Amniotic stem cell (primary cell): ENCODE data around the gene TFF2.

Experiments used
- DNase-seq: peaks from one replicate; lab custom pipeline; 2025; lab: John Stamatoyannopoulos, UW

The TFF2 gene

DNA sequence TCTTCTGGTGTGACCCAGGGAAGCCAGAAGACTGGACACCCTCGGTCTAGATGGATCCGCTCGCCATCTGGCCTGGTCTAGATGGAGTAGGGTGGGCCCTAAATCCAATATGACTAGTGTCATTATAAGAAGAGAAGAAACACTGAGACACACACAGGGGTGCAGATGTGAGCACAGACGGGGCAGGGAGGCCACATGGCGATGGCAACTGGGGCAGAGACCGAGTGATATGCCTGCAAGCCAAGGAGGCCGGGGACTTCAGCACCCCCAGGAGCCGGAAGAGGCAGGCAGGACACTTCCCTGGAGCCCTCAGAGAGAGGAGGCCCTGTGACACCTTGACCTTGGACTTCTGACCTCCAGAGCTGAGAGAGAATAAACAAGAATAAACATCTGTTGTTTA, 30.0 kb downstream of the TFF2 start:
- DNase-seq = no peak

DNA sequence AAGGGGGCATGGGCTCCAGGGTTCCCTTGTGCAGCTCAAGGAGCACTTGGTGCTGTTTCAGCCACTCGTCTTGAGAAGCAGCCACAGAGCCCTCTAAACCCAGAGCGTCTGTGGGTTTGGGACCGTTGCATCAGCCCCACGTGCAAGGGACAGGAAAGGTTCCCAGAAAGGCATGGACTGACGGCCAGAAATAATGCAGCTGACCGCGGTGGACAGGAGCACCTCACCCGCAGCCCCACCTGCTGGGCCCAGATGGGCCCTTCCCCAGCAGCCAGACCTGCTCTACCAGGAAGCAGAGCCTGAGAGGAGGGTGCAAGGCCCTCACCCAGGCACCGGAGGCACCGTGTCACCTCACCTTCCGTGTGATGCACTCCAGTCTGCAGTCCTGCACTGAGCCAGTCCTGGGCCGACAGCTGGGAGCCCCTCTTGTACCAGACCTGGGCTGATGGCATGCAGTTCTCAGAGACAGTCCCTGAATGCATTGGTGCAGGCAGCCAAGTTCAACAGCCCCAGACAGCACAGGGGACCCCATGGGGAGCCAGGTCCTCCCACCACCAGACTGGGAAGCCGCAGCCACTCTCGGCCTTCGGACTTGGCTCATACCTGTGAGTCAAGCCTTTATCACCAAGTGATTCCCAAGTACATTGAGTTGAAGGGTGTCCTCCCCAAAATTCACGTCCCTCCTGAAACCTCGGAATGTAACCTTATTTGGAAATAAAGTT, 30.8 kb downstream of the TFF2 start:
- DNase-seq = no peak

- no peak for DNase-seq
Observed at GRCh38 chr21:42319376-42319775, 31.4 kb downstream of the TFF2 start.

DNA sequence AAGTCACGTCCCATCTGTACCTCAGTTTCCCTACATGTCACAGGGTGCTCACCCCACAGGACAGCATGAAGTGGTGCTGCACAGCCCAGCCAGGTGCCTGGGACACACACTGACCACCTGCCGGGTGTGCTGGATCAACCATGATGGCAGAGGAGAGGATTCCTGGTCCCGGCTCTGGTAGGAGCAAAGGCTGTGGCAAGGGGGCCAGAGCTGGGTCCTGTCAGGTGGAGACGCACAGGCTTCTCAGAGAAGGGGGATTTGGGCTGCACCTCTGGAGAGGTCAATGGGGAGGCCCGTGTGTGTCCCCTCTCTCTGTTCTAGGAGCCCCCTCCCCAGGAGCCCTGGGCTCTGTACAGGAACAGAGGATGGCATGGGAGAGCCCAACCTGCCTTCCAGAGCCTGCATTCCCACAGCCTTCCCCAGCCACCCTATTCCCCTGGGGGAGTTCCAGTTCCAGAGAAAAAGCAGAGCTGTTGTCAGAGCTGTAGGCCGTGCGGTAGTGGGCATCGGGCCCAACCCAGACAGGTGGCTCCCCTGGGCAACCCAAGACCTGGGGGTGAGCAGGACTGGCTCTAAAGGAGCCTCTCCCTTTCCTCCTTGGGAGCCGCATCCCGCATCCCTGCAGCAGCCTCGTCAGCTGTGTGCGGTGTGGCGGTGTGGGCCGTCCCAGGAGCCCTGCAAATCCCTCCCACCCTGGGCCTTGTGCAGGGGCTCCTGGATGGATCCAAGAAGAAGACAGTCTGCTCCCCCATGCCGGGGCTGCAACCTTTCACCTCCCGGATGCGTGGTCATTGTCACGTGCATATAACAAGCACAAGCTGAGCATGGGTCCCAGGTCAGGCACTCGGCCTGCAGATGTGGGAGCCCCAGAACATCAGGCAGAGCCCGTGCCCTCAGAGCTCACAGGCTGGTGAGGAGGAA, 32.7 kb downstream of the TFF2 start:
- DNase-seq = no peak

DNA sequence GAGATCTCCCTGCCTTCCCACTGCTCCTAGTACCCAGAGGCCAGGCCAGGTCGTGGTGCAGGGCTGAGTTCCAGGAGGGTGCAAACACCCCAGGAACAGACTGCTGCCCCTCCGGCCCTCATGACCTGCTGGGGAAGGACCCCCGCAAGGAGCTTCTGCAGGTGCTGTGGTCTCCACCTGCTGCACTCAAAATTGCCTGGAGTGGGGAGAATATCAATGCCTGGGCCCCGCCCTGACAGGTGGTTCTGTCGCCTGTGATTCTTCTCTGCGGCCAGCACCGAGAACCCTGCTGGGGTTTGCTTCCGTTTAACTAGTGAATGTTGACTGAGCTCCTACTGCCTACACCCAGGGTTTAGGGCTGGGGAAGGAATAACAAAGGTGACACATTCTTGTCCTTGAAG, 33.5 kb downstream of the TFF2 start:
- DNase-seq = no peak

GRCh38 chr21:42316891-42317290, 33.9 kb downstream of the TFF2 start:
- DNase-seq = no peak

GRCh38 chr21:42315296-42315891, 35.4 kb downstream of the TFF2 start, which contains the start of gene TFF3:
Gene TFF3 (minus strand): TSS chr21:42315409. CDS start chr21:42315374, 35 bp downstream.
- no peak for DNase-seq

DNA sequence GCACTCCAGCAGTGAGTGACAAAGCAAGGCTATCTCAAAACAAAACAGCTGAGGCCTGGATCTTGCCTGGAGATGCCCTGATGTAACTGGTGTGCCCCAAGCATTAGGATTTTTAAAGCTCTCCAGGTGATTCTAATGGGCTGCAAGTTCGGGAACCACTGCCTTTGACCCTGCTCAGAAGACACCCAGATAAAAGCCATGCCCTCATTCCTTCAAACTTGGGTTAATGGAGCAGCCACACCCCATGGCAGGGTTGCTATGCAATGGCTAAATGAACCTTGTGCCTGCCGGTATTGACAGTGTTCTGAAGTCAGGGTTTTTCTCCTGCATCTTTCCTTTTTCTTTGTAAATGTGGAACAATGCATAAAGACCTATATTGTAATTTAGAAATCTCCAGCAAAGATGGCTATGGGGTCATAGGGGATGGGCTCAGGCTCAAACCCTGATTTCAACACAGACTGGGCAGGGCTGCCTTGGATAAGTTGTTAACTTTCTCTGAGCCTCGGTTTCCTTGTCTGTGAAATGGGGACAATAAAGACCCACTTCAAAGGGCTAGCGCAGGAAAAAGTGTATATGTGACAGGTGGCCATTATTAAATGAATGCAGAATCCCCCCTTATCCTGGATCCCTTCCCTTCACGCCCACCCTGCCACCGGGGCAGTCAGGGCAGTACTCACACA, 36.0 kb downstream of the TFF2 start:
- DNase-seq = no peak

DNA sequence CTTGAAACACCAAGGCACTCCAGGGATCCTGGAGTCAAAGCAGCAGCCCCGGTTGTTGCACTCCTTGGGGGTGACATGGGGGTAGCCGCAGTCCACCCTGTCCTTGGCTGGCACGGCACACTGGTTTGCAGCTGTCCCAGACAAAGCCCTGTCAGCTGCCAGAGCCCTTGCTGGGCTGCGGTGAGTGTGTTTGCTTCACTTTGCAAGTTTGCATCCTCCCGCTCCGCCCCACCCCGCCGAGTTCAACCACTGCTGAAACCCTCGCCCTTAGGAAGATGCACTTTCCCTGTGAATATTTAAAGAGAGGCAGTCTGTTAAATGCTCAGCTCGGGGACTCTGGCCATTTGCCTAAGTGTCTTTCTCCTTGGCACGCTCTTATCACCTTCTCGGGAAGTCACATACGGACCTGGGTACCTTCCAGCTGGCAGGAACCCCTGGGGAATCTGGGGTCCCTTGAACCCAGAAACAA, 37.3 kb downstream of the TFF2 start:
- no peak for DNase-seq

GRCh38 chr21:42312626-42313104, 38.1 kb downstream of the TFF2 start:
- DNase-seq = no peak

DNA sequence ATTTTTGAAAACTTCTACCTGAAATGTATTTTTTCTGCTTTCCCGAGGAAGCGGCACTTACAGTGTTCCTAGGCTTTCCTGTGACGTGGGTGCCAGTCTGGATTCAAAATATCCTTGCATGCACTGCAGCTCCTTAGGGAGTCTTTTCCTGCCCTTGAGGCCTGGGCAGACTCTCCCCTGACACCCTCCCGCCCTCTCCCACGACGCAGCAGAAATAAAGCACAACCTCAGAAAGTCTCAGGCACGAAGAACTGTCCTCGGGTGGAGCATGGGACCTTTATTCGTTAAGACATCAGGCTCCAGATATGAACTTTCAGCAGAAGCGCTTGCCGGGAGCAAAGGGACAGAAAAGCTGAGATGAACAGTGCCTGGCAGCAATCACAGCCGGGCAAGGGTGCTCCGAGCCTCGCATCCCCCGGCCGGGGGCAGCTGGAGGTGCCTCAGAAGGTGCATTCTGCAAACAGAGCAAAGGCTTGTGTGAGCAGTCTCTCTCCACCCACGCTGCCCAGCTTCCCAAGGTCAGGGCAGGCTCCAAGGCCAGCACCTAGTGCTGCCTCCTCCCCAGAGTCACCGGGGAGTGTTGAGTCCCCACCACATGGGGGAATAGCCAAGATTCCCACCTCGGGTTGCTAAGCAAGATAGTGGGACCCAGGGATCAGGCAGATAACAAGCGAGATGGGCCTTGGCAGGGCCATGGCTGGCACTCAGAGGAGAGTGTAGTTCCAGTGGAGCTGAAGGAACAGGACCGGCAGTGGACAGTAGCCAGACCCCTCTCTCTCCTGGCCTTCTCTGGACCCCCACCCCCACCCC, 38.8 kb downstream of the TFF2 start:
- no peak for DNase-seq

GRCh38 chr21:42311160-42311559, 39.6 kb downstream of the TFF2 start:
- DNase-seq = no peak

GRCh38 chr21:42310411-42311001, 40.3 kb downstream of the TFF2 start:
- DNase-seq = no peak

DNA sequence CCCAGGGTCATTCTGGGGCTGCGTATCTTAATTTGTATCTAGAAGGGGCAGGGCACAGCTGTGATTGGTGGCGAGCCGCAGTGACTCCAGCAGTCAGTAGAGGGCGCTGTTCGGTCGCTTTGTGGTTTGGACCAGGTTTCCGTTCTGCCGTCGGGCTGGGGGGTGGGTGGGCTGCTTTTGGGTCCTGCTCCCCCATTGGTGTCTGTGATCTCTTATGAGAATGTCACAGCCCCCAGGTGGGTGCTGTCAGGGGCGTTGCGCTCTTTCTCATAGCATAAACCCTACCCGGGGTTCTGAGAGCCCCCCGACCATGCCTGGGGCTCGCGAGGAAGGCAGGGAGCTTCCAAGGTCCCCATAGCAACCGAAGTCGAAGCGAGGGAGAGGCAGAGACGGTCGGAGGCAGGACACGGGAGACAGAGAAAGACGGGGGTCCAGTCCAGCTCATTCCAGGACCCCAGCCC, 41.0 kb downstream of the TFF2 start:
- DNase-seq = no peak

- no peak for DNase-seq
Observed at GRCh38 chr21:42308914-42309752, 41.7 kb downstream of the TFF2 start.

GRCh38 chr21:42308161-42308913, 42.5 kb downstream of the TFF2 start:
- DNase-seq = no peak

- DNase-seq = no peak
Observed at GRCh38 chr21:42307106-42307505, 43.7 kb downstream of the TFF2 start.

- DNase-seq = no peak
Observed at GRCh38 chr21:42306366-42307035, 44.3 kb downstream of the TFF2 start.
